GM10847 (cell line): ENCODE data around the gene NAIF1.

Source experiments
- POLR2A ChIP-seq: IDR thresholded peaks from 2 replicates; pipeline ENCODE4 v1.6.1; 2011; ENCODE audit not compliant: insufficient read length; ENCODE audit errors: extremely low read depth

Gene NAIF1

GRCh38 chr9:128094950-128095544 is 27.9 kb upstream of the NAIF1 start:
- TF ChIP-seq POLR2A: no peak

DNA sequence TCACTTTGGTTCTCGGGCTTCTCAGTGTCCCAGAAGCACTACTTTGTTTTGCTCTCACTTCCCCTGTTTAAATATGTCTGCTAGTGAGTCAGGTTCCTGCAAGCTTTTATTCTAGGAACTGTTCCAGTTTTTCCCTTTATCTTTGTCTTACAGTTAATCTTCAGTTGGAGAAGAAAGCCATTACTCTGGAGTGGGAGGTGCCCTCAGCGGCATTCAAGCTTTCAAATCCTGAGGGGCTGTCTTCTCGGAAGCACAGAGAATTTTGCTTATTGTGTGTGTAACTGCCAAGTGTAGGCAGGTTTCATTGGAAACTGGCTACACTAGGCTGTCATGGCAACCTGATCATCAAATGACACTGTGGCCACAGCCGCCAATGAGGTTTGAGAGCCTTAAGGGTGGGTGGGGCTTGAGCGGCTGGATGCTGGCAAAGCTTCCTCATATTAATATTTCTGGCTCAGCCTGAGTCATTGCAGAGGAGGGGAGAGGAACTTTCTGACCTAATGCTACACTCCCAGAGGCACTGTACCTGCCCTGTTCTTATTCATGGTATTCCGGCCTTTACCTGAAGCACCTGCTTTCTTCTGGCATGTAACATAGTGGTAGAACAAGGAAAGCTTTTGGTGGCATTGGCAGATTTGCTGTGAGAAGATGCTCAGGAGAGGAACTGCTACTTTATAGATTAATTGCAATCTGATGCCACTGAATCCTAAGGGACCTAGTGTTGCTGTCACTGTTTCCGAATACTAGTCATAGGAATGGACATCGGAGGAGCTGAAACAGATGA is 27.2 kb upstream of the NAIF1 start:
- no peak for TF ChIP-seq POLR2A

- TF ChIP-seq POLR2A: no peak
These were observed 25.9 kb upstream of the NAIF1 start for GRCh38 chr9:128093011-128093410.

DNA sequence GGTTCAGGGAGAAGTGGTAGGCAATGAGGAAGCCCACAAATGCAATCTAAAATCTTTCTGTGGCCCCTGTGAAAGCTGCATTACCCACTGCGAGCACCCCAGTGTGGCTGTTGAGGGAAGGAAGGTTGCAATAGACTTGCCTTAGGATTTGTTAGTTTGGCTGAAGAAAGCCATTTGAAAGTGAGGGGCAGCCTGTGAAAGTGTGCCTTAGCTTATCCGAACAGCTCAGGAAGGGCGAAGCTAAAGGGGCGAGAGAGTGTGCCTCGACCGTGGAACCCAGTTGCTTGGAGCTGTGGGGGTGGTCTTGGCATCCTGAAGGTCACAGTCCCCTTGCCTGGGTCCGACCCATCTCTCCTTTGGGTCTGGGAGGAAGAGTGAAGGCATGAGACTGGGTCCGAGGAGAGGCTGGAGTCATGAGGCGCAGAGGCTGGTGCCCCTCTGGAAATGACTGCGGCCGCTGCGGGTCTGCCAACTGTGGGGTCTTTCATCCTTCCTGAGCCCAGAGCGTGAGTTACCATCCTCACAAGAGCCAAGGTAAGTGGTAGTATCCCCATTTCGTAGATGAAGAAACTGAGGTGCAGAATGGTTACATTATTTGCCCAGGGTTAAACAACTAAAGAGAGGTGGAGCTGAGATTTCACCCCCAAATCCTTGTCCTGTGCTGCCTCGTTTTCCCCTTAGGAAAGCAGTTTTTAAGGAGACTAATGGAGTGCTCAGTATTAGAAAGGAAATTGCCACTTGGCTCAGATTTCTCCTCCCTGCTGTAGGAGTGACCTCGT is 25.3 kb upstream of the NAIF1 start:
- TF ChIP-seq POLR2A: no peak

DNA sequence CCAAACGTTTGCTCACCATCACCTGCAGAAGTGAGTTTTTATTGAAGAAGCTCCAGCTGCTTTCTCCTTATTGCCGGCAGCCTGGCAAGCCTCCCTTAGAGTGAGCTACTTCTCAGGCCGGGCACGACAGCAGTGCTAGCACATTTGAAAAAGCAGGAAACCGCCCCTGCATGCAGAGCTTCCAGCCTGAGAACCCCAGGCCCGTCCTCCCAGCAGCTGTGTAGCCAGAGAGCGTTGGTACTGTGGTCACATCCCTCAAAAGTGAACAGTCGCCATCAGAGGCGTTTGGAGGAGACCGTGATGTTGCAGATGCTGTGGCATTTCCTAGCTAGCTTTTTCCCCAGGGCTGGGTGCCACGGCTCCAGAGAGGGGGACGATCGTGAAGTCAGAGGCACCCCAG is 24.5 kb upstream of the NAIF1 start:
- no peak for TF ChIP-seq POLR2A

DNA sequence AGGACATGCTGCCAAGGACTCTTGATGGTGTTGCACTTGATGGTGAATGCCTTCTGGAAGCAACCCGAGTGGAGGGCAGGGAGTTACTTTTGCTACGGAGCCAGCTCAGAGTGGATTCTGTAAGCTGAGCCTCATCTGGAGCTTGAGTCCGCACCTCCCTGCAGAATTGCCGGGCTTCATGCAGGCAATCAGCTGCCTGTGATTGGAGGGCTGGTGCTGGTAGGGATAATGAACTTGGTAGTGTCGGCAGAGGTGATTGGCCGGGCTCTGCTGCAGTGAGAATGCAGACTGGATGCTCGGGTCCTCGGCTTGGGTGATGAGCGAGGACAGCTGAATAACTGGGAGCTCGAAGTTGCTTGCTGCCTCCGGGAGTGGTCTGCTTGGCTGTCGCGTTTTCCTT is 24.0 kb upstream of the NAIF1 start:
- TF ChIP-seq POLR2A: no peak

DNA sequence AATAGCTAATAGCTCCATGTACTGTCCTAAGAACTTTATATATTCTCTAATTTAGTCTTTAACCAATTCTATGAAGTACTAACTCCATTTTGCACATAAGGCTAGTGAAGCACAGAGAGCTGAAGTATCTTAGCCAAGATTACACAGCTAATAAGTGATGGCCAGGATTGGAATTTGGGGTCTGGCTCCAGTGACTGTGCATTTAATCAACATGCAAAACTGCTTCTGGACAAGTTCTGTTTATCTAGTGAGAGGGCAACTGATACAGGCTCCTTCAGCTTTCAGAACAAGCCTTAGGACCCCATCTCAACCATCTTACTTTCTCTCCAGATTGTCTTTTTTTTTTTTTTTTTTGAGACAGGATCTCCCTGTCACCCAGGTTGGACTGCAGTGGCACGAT is 22.2 kb upstream of the NAIF1 start:
- no peak for TF ChIP-seq POLR2A

DNA sequence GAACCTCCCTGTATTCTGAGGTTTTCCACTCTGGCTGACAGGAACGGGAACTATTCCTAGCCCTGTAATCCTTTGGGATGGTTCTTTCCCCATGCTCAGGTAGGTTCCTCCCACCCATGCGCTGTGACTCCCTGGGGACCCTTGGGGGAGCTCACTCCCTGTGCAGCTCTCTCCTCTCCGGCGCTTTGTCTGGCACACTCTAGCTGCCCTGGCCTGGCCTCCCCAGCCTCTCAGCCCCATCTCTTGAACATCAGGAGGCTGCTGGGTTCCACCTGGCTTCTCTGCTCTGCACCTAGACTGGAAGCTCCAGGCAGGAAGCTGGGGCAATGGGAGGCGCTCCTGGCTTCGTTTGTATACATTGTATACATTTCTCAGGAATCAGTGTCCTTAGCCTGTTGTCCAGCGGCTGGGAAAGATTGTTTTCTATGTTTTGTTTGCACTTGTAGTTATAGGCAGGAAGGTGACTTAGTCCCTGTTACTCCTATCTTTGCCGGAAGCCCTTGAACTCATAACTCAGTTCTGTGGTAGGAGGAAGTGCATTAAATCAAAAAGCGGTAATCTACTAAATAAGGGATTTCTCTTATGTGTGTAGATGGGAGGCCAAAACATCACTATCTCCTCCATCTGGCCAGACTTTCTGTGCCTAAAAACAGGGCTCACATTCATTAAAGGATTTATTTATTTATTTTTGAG is 21.3 kb upstream of the NAIF1 start:
- no peak for TF ChIP-seq POLR2A

DNA sequence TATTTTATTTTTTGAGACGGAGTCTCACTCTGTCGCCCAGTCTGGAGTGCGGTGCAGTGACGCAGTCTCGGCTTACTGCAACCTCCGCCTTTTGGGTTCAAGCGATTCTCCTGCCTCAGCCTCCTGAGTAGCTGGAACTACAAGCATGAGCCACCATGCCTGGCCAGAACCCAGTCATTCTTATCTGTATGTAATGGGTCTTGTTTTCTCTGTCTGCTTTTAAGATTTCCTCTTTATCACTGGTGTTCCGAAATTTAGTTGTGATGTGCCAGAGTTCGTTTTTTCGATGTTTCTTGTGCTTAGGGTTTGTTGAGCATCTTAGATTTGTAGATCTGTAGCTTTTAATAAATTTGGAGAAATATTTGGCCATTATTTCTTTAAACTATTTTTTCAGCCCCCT is 20.1 kb upstream of the NAIF1 start:
- no peak for TF ChIP-seq POLR2A

DNA sequence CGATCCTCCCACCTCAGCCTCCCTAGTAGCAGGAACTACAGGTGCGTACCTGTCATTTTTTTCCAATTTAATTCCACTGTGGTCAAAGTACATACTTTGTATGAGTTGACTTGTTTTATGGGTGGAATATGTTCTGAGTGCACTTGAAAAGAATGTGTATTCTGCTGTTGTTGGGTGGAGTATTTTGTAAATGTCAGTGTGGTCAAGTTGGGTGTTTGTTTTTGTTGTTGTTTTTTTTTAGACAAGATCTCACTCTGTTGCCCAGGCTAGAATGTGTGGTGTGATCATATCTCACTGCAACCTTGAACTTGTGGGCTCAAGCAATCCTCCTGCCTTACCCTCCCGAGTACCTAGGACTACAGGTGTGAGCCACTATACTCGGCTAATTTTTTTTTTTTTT is 18.8 kb upstream of the NAIF1 start:
- no peak for TF ChIP-seq POLR2A

DNA sequence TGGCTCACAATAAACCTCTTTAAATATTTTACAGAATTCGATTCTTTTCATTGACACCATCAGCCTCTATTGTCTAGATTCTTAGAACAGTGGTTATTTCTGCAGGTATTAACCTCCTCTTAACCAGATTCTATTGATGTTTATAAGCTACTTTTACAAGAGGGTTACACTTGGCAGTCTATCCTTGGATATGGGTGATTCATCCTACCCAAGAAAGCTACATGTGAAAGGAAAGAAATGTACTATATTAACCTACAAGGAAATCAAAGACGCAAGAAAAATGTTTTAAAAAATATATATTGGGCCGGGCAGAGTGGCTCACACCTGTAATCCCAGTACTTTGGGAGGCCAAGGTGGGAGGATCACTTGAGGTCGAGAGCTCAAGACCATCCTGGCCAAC is 17.6 kb upstream of the NAIF1 start:
- TF ChIP-seq POLR2A: no peak

DNA sequence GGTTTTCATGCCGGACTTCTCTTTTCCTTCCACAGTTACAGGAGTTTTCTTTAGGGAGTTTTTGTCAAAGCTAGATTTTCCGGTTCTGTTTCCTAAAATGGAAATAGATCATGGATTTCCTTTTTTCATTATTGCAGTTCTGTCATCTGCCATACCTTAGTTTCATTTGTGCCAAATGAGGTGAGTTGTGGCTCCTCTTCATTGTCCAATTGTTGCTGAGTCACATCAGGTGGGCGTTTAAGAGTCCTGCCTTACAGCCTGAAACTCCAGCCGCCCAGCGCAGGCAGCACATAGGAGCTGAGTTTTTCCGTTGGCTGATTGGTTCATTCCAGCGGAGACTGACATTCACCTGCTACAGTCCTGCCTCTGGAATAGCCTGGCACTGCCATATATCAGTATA is 15.0 kb upstream of the NAIF1 start:
- no peak for TF ChIP-seq POLR2A

GRCh38 chr9:128081056-128081455 is 13.9 kb upstream of the NAIF1 start:
- TF ChIP-seq POLR2A: no peak

DNA sequence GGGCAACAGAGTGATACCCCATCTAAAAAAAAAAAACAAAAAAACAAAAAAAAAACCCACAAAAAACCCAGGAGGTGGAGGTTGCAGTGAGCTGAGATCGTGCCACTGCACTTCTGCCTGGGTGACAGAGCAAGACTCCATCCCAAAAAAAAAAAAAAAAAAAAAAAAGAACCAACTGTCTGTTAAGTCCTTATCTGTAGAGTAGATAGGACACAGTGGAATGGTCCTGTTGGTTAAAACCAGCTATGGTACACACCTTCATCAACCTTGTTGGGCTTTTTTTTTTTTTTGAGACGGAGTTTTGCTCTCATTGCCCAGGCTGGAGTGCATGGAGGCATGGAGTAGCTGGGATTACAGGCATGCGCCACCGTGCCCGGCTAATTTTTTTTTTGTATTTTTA is 13.1 kb upstream of the NAIF1 start:
- TF ChIP-seq POLR2A: no peak
